IMR-90 (cell line): ENCODE results near the gene EML5. TPM values are rescaled to one million over a fixed set of nuclear protein-coding genes. Genes with fewer than 3 reads are reported as not detected.

Experiments
- ATAC-seq: fragments of 200-7000 bp; cut with Tn5 transposase; 2 replicates; pipeline ENCODE4 v1.9.1; 2020; ENCODE audit warnings: low read depth, mild to moderate bottlenecking, moderate library complexity
- BruUV-seq: library from RNA; stranded (reverse); fragments of 400-500 nt; replicated peaks from 2 replicates; lab custom pipeline; 2021; lab: Mats Ljungman, UMichigan
- CTCF ChIA-PET: fragments of 300-600 bp; formaldehyde crosslinking; extraction: SDS; loops from one replicate; lab custom pipeline; 2021; ENCODE audit warnings: antibody characterized with exemption; lab: Yijun Ruan, JAX
- POLR2A ChIA-PET: fragments of 300-600 bp; sonication (Branson Sonifier 250); formaldehyde crosslinking; loops from one replicate; lab custom pipeline; 2022; ENCODE audit warnings: antibody characterized with exemption; ENCODE audit not compliant: unreplicated experiment; lab: Charles Lee
- DNase-seq: peaks from one replicate; pipeline ENCODE4 v3.0.0; 2013
- H2AFZ ChIP-seq: replicated peaks from 2 replicates; pipeline ENCODE3; 2013; ENCODE audit warnings: low read length, mild to moderate bottlenecking; ENCODE audit not compliant: poor library complexity
- H2AK5ac ChIP-seq: 2 replicates; pipeline ENCODE4 v1.6.1; 2013; ENCODE audit warnings: low read depth, low read length, inconsistent platforms
- H2AK9ac ChIP-seq: replicated peaks from 2 replicates; pipeline ENCODE3; 2013; ENCODE audit warnings: mild to moderate bottlenecking, low read depth, low read length, moderate library complexity; ENCODE audit not compliant: poor library complexity
- H2BK120ac ChIP-seq: 2 replicates; pipeline ENCODE4 v1.6.1; 2013; ENCODE audit warnings: low read depth, low read length, inconsistent platforms
- H2BK15ac ChIP-seq: 3 replicates; pipeline ENCODE4 v1.6.1; 2013; ENCODE audit warnings: low read depth, low read length, inconsistent platforms
- H2BK20ac ChIP-seq: 2 replicates; pipeline ENCODE4 v1.6.1; 2013; ENCODE audit warnings: low read depth, mild to moderate bottlenecking, inconsistent platforms, low read length, moderate library complexity
- H2BK5ac ChIP-seq: 2 replicates; pipeline ENCODE4 v1.6.1; 2013; ENCODE audit warnings: mild to moderate bottlenecking, low read depth, low read length, inconsistent platforms; ENCODE audit not compliant: poor library complexity, severe bottlenecking
- H3K14ac ChIP-seq: replicated peaks from 2 replicates; pipeline ENCODE4 v1.6.1; 2013; ENCODE audit warnings: low read depth, low read length, inconsistent platforms
- H3K18ac ChIP-seq: 2 replicates; pipeline ENCODE4 v1.6.1; 2013; ENCODE audit warnings: low read depth, low read length, control low read depth
- H3K23ac ChIP-seq: 2 replicates; pipeline ENCODE4 v1.6.1; 2013; ENCODE audit warnings: low read depth, low read length, inconsistent platforms
- H3K27ac ChIP-seq: 2 replicates; pipeline ENCODE4 v1.5.1; 2013; ENCODE audit warnings: mild to moderate bottlenecking, control low read depth, low read length; ENCODE audit not compliant: insufficient read depth
- H3K27me3 ChIP-seq: 2 replicates; pipeline ENCODE4 v1.6.1; 2013; ENCODE audit warnings: low read length; ENCODE audit not compliant: control insufficient read depth, insufficient read depth
- H3K36me3 ChIP-seq: 2 replicates; pipeline ENCODE4 v1.6.1; 2013; ENCODE audit warnings: low read length, mixed read lengths; ENCODE audit not compliant: control insufficient read depth, insufficient read depth
- H3K4ac ChIP-seq: 2 replicates; pipeline ENCODE4 v1.6.1; 2013; ENCODE audit warnings: low read depth, low read length, inconsistent platforms
- H3K4me1 ChIP-seq: 2 replicates; pipeline ENCODE4 v1.6.1; 2013; ENCODE audit warnings: low read length, mixed read lengths; ENCODE audit not compliant: control insufficient read depth, insufficient read depth
- H3K4me2 ChIP-seq: 2 replicates; pipeline ENCODE4 v1.6.1; 2013; ENCODE audit warnings: low read depth, mild to moderate bottlenecking, control low read depth, low read length, moderate library complexity
- H3K4me3 ChIP-seq: 2 replicates; pipeline ENCODE4 v1.5.1; 2013; ENCODE audit warnings: low read depth, mild to moderate bottlenecking, control low read depth, low read length, moderate library complexity; ENCODE audit not compliant: insufficient read depth
- H3K56ac ChIP-seq: 2 replicates; pipeline ENCODE4 v1.6.1; 2013; ENCODE audit warnings: low read length, inconsistent platforms; ENCODE audit not compliant: insufficient read depth; ENCODE audit errors: extremely low read depth
- H3K79me1 ChIP-seq, 2 experiments: 2 replicates each; pipeline ENCODE4 v1.6.1; 2013; ENCODE audit warnings: low read length in 2 of 2, inconsistent platforms in 1 of 2, low read depth in 1 of 2
- H3K9ac ChIP-seq: 2 replicates; pipeline ENCODE4 v1.6.1; 2013; ENCODE audit warnings: low read depth, low read length, control low read depth
- H3K9me1 ChIP-seq: 2 replicates; pipeline ENCODE4 v1.6.1; 2013; ENCODE audit warnings: low read length, inconsistent platforms; ENCODE audit not compliant: insufficient read depth
- H3K9me3 ChIP-seq: 2 replicates; pipeline ENCODE4 v1.6.1; 2013; ENCODE audit warnings: low read length; ENCODE audit not compliant: control insufficient read depth, insufficient read depth
- H4K20me1 ChIP-seq: 2 replicates; pipeline ENCODE4 v1.6.1; 2013; ENCODE audit warnings: low read length, inconsistent platforms; ENCODE audit not compliant: insufficient read depth
- H4K5ac ChIP-seq: 2 replicates; pipeline ENCODE4 v1.6.1; 2013; ENCODE audit warnings: mild to moderate bottlenecking, low read depth, low read length, control low read depth
- H4K8ac ChIP-seq, 2 experiments: 2 replicates each; pipeline ENCODE4 v1.6.1; 2013; ENCODE audit warnings: low read depth in 2 of 2, low read length in 2 of 2, control low read depth in 1 of 2, inconsistent platforms in 1 of 2
- H4K91ac ChIP-seq: 2 replicates; pipeline ENCODE4 v1.6.1; 2013; ENCODE audit warnings: low read depth, low read length, inconsistent platforms; ENCODE audit not compliant: insufficient read depth
- CEBPB ChIP-seq: IDR thresholded peaks from 2 replicates; pipeline ENCODE4 v1.6.1; 2012; ENCODE audit warnings: low read depth, low read length, improper control_type of control experiment
- POLR2A ChIP-seq: IDR thresholded peaks from 2 replicates; pipeline ENCODE4 v1.6.1; 2012; ENCODE audit warnings: mild to moderate bottlenecking, low read depth, low read length
- RAD21 ChIP-seq: IDR thresholded peaks from 2 replicates; pipeline ENCODE4 v1.6.1; 2012; ENCODE audit warnings: low read length, improper control_type of control experiment
- SMC3 ChIP-seq: fragments of 150-350 bp; IDR thresholded peaks from 2 replicates; pipeline ENCODE4 v1.6.1; 2016; ENCODE audit warnings: low read depth, mild to moderate bottlenecking, antibody characterized with exemption, low read length, moderate library complexity
- WGBS, 2 experiments: methylation state at CpG; one replicate each; pipeline versions ENCODE4 v1.1.5 to v1.1.7; 2013; ENCODE audit warnings: missing lambda C conversion rate in 2 of 2; ENCODE audit not compliant: insufficient read length in 1 of 2; ENCODE audit errors: extremely low coverage in 2 of 2; 5-methylcytosine and 5-hydroxymethylcytosine counted together
- dilution Hi-C: fragments of 300-500 bp; cut with HindIII; formaldehyde crosslinking; loops from one replicate; pipeline ENCODE4 v1.14.3; 2018; ENCODE audit warnings: low sequenced_read_pairs; ENCODE audit not compliant: unreplicated experiment
- in situ Hi-C: fragments of 300-500 bp; cut with MboI; formaldehyde crosslinking; loops from 3 replicates; pipeline ENCODE4 v1.14.3; 2019; ENCODE audit warnings: low sequenced_read_pairs, inconsistent platforms, mixed read lengths
- intact Hi-C: fragments of 100-400 bp; cut with micrococcal nuclease; formaldehyde crosslinking; loops from 2 replicates; pipeline ENCODE4 v1.10.0; 2022
- polyA plus RNA-seq, 3 experiments: library from polyadenylated mRNA; depleted of rRNA; stranded (reverse); fragments of >200 nt; gene quantifications; 2 replicates each; pipeline ENCODE4 v1.2.3, GENCODE V29; 2012; ENCODE audit warnings: low replicate concordance in 1 of 3
- total RNA-seq: library from RNA; depleted of rRNA; stranded (reverse); fragments of >200 nt; gene quantifications from 2 replicates; pipeline ENCODE4 v1.2.3, GENCODE V29; 2012
- TF ChIP-seq, protein P1 (sequence below): fragments of 150-350 bp; IDR thresholded peaks from 2 replicates; pipeline ENCODE4 v1.6.1; 2017; ENCODE audit warnings: mild to moderate bottlenecking, antibody characterized with exemption, low read length, low read depth
- TF ChIP-seq, protein P2 (sequence below): conservative IDR thresholded peaks from 2 replicates; pipeline ENCODE4 v1.5.1; 2012; ENCODE audit warnings: mild to moderate bottlenecking, low read depth, low read length, improper control_type of control experiment

The EML5 gene
- total and polyA plus RNA-seq, 2 of the 4 experiments (the other 2 are of a cell fraction) = 8.1 to 22.2 TPM

DNA sequence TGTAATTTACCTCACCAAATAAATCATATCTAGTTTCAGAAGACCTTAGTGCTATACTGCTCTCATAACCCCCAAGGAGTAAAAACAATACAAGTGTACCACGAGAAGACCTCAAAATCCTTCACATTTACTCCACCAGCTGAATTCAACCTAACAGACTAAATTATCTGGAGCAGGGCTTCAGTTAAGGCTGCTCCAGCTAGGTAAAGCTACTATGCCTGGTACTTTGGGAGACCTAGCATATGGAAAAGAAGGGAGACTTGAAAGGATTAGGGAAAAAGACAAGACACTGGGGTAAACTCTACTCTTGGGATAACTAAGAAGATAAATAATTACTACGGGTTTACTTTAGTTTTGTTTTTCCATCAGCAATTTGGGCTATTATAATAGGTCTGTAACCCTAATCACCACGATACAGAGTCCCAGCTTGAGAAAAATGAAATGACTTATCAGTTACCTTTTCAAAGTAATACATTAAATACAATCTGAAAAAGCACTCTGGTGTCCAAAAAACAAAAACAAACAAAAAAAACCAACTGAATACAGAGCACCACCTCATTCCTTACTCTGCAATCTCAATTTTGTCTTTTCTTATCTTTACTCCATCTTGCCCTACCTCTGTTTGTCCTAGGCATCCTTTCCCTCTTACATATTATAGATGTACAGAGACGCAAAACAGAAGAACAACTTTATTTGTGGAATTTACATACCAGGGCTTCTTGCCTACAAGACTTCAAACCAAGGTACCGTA is 2.1 kb downstream of the EML5 start:
- H2AFZ ChIP-seq = no peak overlapping the region
- H3K18ac ChIP-seq = no peak overlapping the region
- ATAC-seq (no peak), DNase-seq (no peak)
- no peak overlapping the region for H2BK20ac ChIP-seq
- H3K27ac ChIP-seq = no peak overlapping the region
- H3K27me3 ChIP-seq = no peaks in the 10 kb centered on the region; the same call in 1 of the 2 replicates
- no peak overlapping the region for H2BK120ac ChIP-seq
- no peak overlapping the region; the same call in 1 of the 2 replicates for H3K56ac ChIP-seq
- no peak overlapping the region for H2AK9ac ChIP-seq
- intact Hi-C loops = loop anchor here (1.0 to 2.0 kb wide), 2 partner anchors 26 to 123 kb away; no protein-coding TSS in a partner anchor
- in situ Hi-C loops = no loop called here
- TF ChIP-seq, protein P1, sequence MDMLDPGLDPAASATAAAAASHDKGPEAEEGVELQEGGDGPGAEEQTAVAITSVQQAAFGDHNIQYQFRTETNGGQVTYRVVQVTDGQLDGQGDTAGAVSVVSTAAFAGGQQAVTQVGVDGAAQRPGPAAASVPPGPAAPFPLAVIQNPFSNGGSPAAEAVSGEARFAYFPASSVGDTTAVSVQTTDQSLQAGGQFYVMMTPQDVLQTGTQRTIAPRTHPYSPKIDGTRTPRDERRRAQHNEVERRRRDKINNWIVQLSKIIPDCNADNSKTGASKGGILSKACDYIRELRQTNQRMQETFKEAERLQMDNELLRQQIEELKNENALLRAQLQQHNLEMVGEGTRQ = no peak
- TF ChIP-seq CEBPB (no peak), POLR2A (no peak), RAD21 (no peak), SMC3 (no peak)
- TF ChIP-seq, protein P2, sequence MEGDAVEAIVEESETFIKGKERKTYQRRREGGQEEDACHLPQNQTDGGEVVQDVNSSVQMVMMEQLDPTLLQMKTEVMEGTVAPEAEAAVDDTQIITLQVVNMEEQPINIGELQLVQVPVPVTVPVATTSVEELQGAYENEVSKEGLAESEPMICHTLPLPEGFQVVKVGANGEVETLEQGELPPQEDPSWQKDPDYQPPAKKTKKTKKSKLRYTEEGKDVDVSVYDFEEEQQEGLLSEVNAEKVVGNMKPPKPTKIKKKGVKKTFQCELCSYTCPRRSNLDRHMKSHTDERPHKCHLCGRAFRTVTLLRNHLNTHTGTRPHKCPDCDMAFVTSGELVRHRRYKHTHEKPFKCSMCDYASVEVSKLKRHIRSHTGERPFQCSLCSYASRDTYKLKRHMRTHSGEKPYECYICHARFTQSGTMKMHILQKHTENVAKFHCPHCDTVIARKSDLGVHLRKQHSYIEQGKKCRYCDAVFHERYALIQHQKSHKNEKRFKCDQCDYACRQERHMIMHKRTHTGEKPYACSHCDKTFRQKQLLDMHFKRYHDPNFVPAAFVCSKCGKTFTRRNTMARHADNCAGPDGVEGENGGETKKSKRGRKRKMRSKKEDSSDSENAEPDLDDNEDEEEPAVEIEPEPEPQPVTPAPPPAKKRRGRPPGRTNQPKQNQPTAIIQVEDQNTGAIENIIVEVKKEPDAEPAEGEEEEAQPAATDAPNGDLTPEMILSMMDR = no peak
- no peaks in the 10 kb centered on the region for H3K36me3 ChIP-seq
- H3K9ac ChIP-seq = peak overlapping the region; percentile 25; the same call in 1 of the 2 replicates
- H3K23ac ChIP-seq = peak overlapping the region; percentile 13; the same call in 1 of the 2 replicates
- WGBS, 2 experiments = no CpG with 5 or more reads among the region's 5 CpGs
- no peak overlapping the region for H4K91ac ChIP-seq
- H3K79me1 ChIP-seq = peaks cover 0 to 27% of the 10 kb centered on the region in 2 experiments; a peak in 2 of 4 replicates
- H3K4me1 ChIP-seq = peaks cover 1% of the 10 kb centered on the region; the same call in 1 of the 2 replicates
- H3K9me3 ChIP-seq = no peaks in the 10 kb centered on the region
- H3K9me1 ChIP-seq = peaks cover 3% of the 10 kb centered on the region; the same call in 1 of the 2 replicates
- BruUV-seq = no TSS peak
- no peak overlapping the region for H4K5ac ChIP-seq
- H2BK5ac ChIP-seq = peak overlapping the region; percentile 70
- no peak overlapping the region for H2AK5ac ChIP-seq
- ChIA-PET POLR2A (no interaction called here), CTCF (interaction anchor here (0.5 to 0.8 kb wide), 2 partner anchors 124 to 232 kb away, joined by 3 to 5 read pairs; no protein-coding TSS in a partner anchor)
- H3K4me2 ChIP-seq = peak overlapping the region; percentile 76; the same call in 1 of the 2 replicates
- no peaks in the 10 kb centered on the region for H4K20me1 ChIP-seq
- H2BK15ac ChIP-seq = no peak overlapping the region
- dilution Hi-C loops = no loop called here
- peak overlapping the region; percentile 91; the same call in 1 of the 2 replicates for H3K4me3 ChIP-seq
- H3K14ac ChIP-seq = no peak overlapping the region
- no peak overlapping the region; the same call in 1 of the 2 replicates for H3K4ac ChIP-seq
- H4K8ac ChIP-seq = no peak overlapping the region
